ELR (cell line): ENCODE results near the gene HESX1.
A peak's percentile ranks its signal among the peaks of the same experiment; 100 is the strongest.

Source experiments
- DNase-seq: peaks from one replicate; pipeline ENCODE4 v3.0.0-alpha.2; 2015; ENCODE audit warnings: low read depth

Gene HESX1

DNA sequence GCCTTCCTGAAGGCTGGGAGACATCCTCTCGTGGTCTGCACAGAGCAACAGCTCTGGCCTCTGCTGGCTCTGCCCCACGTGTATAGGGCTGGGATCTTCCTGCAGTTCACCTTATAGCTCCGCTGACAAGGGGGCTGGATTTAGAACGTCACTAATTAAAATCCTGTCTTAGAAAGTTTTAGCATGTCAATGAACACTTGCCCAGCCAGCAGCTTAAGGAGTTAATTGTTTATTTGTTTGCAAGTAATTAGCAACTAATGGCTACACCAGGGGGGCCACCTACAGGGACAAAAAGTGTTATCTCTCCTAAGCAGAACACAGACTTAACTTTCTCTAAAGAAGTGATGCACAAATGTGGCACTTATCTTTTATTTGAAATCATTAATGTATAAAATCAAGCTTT, at the start of gene HESX1:
TSS of gene HESX1 (minus strand) at position 84 of the 403 bp plus-strand sequence. CDS start at position 24, 60 bp downstream.
- no peak for DNase-seq

DNA sequence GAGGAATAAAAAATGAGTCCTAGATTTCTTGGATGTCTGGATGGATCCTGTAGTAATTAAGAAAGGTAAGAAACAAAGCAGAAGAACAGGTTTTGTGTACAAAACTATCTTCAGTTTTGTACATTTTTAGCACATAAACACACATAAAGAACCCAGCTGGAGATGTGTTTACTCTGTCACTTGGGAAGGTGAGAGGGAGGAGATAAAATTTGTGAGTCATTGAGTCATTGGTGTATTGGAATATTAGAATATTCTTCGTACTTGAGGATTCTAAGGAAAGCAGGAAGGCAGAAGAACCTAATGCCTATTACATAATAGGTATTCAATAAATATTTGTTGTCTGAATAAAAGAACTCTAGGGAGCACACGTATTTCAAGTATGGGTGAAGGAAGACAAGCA, 45.2 kb upstream of the HESX1 start:
- DNase-seq: no peak

DNA sequence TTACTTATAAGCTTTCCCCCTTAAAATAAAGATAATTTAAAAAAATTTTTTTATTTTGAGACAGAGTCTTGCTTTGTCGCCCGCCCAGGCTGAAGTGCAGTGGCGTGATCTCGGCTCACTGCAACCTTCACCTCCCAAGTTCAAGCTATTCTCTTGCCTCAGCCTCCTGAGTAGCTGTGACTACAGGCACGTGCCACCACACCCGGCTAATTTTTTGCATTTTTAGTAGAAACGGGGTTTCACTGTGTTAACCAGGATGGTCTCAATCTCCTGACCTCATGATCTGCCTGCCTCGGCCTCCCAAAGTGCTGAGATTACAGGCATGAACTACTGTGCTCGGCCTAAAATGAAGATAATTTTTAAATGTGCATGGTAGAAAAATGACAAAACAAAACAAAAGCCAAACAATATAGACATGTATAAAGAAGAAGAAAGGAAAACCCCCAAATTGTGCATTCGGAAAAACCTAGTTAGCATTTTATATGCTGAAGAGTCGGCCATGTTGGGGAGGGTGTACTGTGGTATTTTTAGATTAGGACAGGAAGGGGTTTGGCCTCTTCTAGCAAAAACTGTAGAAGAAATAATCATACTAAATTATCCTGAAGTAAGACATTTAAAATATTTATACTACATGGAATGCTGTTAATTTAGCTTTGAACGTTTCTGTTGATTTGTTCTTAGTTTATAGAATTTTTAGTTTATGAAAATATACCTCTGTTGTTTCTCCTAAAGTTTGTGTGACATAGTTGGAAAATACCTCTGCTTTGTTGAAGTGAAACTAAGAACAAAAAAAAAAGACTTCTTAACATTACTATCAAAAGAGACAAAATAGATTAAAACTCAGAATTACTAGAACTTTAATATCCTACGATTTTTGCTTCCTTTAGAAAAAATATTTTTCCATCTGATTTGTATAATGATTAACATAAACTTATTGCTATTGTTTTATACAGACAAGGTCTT, 35.1 kb upstream of the HESX1 start:
- no peak for DNase-seq

DNA sequence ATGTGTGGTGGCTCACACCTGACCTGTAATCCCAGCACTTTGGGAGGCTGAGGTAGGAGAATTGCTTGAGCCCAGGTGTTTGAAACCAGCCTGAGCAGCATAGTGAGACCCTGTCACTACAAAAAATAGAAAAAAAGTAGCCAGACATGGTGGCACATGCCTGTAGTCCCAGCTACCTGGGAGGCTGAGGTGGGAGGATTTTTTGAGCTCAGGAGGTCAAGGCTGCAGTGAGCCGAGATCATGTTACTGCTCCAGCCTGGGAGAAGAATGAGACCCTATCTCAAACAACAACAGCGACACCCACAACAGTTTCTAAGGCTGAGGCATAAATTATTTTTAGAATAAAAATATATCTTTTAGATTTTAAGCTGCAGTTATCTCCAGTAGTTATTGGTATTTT, 34.0 kb upstream of the HESX1 start:
- no peak for DNase-seq

DNA sequence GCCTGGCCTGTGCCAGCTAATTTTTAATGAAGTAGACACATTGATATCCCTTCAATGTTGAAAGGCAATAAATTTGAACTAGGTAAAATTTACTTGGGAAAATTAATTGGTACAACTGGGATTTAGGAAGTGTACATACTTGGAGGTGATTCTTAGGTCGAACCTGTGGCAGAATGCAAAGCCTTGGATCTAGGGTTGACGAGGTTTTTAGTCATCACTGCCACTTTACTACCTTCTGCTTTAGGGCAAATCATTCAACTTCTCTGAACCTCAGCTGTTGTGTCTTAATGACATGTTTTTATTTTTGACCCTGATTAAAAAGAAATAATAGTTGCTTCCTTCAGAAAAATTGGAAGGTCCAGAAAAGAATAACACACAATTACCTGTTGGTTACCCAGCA, 30.2 kb upstream of the HESX1 start:
- DNase-seq: peak; percentile 38

DNA sequence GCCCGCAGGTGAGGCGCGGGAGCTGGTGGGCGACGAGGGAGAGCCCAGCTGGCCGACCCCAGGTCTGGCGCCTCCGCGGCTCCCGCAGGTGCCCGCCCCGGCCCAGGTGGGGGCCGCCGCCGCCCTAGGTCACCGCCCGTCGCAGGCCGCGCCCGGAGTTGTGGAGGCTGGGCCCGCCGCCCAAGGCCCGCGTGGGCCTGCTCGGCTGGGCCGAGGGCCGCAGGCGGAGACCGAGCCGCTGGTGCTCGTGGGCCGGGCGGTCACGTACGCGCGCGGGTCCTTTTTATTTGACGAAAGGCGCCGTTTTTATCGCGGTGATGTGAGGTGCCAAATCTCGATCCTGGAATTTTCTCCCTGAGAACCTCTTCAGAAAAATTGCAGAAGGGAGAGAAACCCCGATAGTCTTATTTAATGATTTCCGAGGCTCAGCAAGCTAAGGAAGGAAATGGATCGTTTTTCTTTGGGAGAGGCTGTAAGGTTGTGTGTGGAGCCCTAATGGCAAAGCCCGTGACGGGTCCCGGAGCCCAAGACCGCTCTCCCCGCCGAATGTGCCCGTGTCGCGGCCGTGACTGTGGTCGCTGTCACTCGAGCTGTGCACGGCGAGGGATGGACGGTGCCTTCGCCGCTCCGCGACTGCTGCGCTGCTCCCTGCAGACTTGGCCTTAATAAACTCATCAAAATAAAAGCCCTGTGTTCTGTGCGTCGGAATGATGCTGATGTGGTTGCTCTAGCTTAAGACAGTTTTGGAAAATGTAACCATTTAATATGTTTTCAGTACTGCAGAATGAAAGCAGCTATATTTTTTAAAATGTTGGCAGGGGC, 28.4 kb upstream of the HESX1 start:
- DNase-seq: peak; percentile 68

DNA sequence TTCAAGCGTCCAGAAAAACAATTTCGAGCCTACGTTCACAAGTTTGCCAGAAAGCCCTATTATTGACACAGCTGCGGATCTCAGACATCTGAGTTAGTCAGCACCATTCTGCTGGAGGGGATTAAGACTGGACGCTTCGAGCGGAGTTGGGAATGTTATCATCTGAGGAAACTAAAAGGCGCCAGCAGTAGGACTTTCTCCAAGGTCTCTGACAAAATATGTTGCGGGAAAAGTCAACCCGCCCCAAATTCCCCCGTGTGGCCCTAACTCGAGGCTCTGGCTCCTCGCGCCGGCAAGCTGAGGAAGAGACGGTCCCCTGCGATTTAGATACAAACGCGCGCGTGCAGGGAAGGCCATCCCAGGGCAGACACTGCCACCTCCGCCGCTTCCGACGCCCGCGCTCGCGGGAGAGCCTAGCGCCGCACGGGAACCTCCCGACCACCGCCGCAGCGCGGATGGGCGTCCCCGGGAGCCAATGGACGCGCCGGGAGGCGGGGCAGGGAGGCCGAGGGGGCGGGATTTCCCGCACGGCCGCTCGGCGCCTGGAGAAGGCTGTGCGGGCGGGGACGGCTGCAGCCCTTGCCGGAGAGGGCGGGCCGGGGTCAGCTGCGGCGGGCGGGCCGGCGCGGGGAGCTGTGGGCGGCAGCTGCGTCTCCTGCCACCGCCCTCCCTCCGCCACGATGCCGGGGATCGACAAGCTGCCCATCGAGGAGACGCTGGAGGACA, 27.6 kb upstream of the HESX1 start, which contains the start of gene APPL1:
TSS of gene APPL1 (plus strand) at position 526 of the 726 bp plus-strand sequence. CDS start at position 681, 155 bp downstream.
- DNase-seq: peak; percentile 90

DNA sequence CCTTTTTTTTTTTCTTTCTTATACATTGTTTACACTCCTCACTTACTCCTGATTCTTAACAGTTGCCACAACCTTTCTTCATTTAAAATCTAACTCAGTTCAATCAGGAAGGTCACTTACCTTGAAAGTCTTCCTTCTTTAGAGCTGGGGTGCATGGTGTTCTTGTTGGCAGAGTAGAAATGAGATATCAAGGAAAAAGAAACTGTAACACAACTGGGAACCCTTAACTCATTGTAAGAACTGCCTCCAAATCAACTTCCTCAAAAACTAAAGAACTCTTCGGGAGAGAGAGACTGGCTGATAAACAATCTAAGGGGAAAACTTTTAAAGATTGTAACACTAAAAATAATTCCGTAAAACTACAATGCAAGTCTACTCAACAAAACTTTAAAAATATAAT, 26.4 kb upstream of the HESX1 start:
- DNase-seq: no peak

DNA sequence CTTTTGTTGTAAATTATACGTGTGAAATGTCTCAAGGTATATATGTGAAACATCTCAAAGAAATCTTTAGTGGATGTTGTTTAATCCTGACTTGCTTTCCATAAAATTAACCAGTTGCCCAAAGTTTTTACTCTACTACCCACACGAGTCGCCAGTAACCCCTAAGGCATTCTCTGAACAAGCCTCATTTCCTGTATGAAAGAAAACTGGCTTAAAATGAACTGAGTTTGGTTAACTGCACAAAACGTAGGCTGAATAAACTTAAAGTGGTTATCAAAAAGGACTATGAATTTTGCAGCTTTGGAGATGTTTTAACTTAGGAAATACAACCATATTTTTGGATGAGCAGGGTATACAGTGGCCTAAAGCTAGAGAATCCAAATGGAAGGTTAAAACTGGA, 25.1 kb upstream of the HESX1 start:
- DNase-seq: peak; percentile 44

DNA sequence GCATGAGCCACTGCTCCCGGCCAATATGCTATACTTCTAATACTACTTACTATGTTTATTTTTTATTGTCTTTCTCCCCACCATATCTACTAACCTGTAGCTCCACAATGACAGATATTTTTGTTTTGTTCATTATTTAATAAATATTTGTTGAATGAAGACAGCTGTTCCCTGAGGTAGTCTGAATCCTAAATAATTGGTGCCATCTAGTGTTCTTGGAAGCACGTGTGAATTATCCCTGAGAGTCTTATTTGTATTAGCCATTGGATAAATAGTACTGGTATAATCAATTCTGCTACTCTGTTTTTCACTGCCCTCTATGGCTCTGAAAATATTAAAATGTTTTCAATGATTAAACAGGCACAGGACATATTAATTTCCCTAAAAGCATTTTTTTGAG, 22.1 kb upstream of the HESX1 start:
- no peak for DNase-seq

DNA sequence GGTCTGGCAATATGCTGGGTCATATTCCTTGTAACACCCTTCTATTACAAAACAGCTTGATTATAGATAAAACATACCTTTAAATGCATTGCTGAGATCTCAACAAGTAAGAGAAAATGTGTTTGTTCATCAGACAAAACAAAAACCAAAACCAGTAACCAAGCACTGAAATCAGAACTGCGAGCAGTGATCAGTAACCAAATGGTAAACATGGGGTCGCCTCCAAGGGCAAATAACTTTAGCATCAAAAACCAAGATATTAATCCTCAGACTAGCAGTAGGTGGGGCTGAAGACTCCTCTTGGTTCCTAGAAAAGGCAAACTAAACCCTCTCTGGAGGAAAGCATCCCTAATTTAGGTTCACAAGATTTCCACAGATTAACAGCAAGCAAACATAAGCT, 6.6 kb upstream of the HESX1 start:
- no peak for DNase-seq

DNA sequence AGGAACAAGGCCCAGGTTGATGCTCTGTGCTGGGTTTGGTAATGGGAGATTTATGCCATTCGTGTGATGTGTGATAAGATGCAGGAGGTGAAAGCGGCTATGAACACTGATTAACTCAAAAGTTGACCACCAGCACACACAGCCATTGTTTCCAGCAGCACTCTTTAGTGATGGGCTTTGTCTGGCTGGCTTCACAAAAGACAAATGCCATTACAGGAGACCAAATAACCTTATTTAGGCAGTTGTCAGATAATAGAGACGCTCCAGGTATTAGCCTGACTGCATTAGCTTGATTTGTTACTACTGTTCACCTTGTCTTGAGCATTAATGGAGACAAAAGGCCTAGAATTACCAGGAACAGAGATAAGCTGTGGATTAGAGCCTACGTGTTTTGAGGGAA, 5.1 kb downstream of the HESX1 start:
- no peak for DNase-seq

DNA sequence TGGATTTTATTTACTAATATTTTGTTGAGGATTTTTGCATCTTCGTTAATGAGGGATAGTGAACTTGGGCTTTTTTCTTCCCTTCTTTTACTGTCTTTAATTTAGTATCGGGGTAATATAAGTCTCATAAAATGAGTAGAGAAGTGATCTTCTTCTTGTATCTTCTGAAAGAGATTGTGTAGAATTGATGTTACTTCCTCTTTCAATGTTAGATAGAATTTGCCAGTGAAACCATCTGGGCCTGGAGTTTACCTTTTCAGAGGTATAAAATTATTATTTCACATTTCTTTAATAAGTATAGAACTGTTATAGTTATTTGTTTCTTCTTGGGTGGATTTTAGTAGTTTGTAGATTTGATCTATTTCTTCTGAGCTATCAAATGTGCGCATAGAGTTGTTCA, 7.8 kb downstream of the HESX1 start:
- no peak for DNase-seq

DNA sequence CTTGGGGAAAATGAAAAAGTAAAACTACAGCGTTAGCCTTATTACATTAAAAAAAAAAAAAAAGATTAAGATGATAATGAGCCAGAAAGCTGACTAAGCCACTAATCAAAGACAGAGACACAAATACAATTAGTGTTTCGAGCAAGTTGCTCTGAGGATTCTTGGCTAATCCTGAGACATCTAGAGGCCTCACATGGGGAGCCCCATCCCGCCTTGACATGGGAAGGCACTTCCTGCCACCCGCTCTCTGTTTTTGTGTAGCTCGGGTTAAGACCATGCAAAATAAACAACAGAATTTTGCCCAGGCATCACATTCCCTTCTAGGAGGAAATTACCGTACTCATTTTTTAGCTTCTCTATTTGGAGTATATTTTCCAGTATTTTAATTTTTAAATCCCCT, 15.3 kb downstream of the HESX1 start:
- DNase-seq: peak; percentile 20

DNA sequence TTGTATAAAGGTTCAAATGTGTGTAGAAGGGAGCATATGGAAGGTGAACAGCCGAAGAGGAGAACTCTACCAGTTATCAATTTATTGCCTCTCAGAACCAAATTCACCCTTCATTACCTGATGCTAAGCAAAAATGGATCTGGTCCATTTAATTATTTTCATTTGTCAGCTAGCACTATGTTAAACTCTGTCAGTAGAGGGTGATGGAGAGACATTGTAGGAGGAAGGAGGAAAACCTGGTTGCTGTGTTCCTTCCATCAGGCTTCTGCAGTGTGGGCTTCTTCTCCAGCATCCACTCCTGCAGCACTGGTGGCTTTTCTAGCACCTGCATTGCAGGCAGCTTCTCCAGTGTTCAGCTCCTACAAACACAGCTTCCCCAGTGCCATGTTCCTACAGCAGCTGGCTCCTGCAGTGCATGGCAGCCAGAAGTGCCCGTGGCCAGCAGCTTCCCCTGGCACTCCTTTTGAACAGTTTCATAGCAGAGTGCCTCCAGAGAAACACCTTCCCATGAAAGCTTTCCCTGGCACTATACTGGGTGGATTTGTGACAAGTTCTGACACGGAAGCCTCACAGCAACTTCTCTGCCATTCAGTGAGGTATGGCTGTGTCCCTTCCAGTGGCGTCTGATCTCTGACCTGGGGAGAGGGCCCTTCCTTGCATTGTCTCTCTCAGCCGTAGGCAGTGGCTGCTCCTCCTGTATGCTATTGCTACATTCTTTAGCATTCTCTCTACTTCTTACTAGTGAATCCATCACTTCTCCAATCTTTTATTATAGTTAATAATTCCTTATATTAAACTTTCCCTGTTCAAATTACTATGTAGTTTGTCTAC, 20.0 kb downstream of the HESX1 start:
- peak; percentile 55 for DNase-seq

DNA sequence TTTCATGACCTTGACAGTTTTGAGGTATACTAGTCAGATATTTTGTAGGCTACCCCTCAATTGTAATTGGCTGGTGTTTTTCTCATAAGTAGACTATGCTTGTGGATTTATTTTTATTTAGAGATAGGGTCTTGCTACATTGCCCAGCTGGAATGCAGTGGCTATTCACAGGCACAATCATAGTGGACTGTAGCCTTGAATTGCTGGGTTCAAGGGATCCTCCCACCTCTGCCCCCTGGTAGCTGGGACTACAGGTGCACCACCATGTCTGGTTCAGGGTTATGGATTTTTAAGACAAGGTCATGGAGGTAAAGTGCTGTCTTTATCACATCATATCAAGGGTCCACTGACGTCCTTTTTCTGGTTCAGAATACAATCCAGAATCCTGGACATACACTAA, 23.7 kb downstream of the HESX1 start:
- DNase-seq: no peak

DNA sequence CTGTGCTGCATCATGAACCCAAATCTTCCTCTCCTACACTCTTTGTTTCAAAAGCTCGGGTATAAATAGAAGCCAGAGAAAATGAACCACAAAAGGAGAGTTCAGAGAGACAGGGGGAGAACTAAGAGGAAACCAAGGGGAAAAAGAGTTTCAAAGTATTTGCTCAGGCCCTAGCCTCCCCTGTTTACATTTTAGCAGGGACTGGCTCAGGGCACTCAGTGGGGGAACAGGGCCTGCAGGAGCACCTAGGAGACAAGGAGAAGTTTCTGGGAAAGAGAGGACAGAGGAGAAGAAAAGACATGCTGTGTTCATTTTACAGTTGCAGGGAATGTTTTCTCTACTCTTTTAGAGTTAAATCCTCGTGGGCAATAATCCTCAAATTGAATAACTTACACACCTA, 26.1 kb downstream of the HESX1 start:
- DNase-seq: no peak

DNA sequence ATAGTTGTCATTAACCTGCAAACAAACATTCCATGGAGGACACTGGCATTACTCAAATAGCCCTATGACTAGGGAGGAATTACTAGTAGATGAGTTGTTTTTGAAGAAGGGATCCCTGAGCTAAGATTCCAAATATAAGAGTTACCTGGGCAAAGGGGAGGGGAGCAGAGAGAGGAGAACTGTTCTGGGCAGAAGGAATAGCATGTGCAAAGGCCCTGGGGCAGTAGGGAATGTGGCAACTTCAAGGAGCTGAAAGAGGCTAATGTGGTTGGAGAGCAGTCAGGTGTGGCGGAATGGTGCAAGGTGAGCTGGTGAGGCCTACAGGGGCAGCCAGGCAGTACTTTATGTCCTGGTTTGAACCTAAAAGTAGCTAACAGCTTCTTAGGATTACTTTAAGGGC, 28.8 kb downstream of the HESX1 start:
- DNase-seq: no peak

DNA sequence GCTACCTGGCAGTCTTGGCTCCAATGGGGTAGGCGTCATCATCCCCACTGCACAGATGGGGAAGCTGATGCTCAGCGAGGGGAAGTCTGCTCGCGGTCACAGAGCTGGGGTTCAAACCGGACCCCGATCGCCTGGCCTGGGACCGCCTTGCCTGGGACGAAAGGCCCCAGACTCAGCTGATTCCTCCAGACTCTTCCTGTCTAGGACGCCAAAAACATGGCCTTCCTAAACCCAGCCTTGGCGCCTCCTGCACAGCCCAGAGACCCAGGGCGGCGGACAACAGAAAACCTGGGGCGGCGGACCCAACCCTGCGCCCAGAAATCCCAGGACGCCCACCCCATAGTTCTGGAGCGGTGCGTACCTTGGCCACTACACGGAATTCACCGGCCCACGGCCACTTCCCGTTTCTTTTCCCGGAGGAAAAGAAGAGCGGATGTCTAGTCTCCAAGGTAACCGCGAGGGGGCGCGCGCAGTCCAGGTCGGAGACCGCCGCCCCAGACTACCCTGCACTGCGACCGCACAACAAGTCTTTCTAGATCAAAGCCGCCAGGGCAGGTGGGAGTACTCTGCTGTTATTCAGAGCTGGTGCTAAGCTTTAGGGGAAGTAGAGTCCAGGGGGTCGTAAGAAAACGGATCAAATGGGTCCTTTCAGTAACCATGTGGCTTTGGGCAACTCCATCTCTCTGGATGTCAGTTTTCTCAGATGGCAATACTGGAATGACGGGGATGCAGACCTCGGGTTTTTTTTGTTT, 29.7 kb downstream of the HESX1 start:
- peak; percentile 76 for DNase-seq

DNA sequence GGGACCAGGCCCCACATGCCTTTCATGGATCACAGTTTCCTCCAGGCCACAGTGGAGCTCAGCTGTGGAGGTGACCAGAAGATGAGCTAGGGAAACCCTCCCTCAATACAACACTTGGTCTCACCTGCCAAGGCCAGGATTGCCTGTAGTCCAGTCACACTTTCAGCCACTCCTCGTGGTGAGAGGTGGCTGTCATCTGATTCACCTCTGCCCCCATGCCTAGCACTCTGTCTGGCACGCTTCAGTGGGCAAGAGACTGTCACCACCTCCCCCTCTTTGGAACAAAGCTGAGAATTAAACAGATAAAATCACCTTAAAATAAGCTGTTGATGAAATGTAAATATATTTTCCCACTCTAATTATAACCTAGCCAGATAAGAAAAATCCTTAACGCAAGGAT, 30.7 kb downstream of the HESX1 start:
- DNase-seq: no peak

DNA sequence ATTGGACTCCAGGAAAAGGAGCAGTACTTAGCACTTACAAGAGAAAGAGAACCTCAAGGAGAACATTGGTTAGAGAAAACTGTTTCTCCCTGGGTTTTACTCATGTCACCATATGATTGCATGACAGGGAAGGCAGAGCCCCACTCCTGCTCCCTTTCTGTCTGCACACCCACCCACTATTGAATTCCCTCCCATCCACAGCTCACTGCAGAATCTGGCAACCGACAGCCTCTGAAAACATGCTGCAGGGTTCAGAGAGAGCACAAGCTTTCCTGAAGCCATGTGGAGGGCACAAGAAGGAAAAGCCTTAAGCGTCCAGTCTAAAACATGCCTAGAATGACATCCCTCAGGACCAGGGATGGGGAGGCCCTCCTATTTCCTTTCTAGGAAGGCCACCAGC, 31.6 kb downstream of the HESX1 start:
- no peak for DNase-seq
